ENCODE measurements around the gene NRG3.

NRG3 gene

DNA sequence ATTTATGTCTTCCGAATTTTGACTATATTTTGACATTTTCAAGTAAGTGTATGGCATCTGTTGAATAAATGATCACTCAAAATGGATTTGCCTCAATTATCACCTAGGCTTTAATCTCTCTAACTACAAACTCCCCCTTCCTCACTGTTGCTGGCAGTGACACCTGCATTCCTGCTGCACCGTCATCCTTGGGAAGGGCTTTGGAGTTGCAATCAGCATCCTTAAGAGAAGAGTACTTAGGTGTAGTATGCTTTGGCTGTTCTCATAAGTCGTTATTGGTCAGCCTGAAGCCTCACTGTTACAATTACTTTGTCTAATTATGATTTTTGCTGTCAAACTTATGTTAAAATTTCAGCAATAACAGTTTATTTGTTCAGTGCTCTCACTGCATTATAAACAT, 415.0 kb downstream of the NRG3 start:
- Histone ChIP-seq H3K4me2 (ENCODE audit: low read length) (no peak overlapping the region), H3K4me3 (ENCODE audit: low read length) (no peak overlapping the region), H3K27me3 (ENCODE audit: control insufficient read depth, insufficient read depth, low read length) (no peaks in the 10 kb centered on the region), H3K9ac (ENCODE audit: low read depth, low read length) (no peak overlapping the region), H3K4me1 (ENCODE audit: control insufficient read depth, insufficient read depth, low read length) (no peaks in the 10 kb centered on the region), H3K9me3 (replicated peaks; ENCODE audit: low read length) (peaks cover 3% of the 10 kb centered on the region), H3K36me3 (ENCODE audit: insufficient read depth, low read length) (no peaks in the 10 kb centered on the region)

- H3K4me2 ChIP-seq (ENCODE audit: low read length) = no peak overlapping the region
- no peaks in the 10 kb centered on the region for H3K27me3 ChIP-seq (ENCODE audit: control insufficient read depth, insufficient read depth, low read length)
- no peaks in the 10 kb centered on the region for H3K36me3 ChIP-seq (ENCODE audit: insufficient read depth, low read length)
- peaks cover 4% of the 10 kb centered on the region for H3K9me3 ChIP-seq (replicated peaks; ENCODE audit: low read length)
- H3K4me3 ChIP-seq (ENCODE audit: low read length) = no peak overlapping the region
- H3K9ac ChIP-seq (ENCODE audit: low read depth, low read length) = no peak overlapping the region
- H3K4me1 ChIP-seq (ENCODE audit: control insufficient read depth, insufficient read depth, low read length) = no peaks in the 10 kb centered on the region
These were observed 419.9 kb downstream of the NRG3 start for GRCh38 chr10:82294874-82295378.

- Histone ChIP-seq H3K27me3 (ENCODE audit: control insufficient read depth, insufficient read depth, low read length) (no peaks in the 10 kb centered on the region), H3K9me3 (replicated peaks; ENCODE audit: low read length) (no peaks in the 10 kb centered on the region), H3K36me3 (ENCODE audit: insufficient read depth, low read length) (no peaks in the 10 kb centered on the region), H3K4me3 (ENCODE audit: low read length) (no peak overlapping the region), H3K9ac (ENCODE audit: low read depth, low read length) (no peak overlapping the region), H3K4me2 (ENCODE audit: low read length) (no peak overlapping the region), H3K4me1 (ENCODE audit: control insufficient read depth, insufficient read depth, low read length) (no peaks in the 10 kb centered on the region)
These were observed 433.6 kb downstream of the NRG3 start for GRCh38 chr10:82308641-82309040.

DNA sequence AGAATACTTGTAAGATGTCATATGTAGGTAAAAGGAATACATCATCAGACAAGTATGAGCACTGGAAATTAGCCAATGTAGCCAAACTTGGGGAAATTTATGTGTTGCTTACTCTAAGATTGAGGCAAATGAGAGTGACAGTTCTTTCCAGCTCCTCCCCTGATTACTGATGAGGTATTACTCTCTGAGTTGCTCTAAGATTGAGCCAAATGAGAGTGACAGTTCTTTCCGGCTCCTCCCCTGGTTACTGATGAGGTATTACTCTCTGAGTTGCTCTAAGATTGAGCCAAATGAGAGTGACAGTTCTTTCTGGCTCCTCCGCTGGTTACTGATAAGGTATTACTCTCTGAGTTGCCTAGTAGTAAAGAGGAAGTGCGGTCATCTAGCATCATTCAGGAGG, 435.8 kb downstream of the NRG3 start:
- Histone ChIP-seq H3K4me3 (ENCODE audit: low read length) (no peak overlapping the region), H3K4me1 (ENCODE audit: control insufficient read depth, insufficient read depth, low read length) (no peaks in the 10 kb centered on the region), H3K9ac (ENCODE audit: low read depth, low read length) (no peak overlapping the region)

DNA sequence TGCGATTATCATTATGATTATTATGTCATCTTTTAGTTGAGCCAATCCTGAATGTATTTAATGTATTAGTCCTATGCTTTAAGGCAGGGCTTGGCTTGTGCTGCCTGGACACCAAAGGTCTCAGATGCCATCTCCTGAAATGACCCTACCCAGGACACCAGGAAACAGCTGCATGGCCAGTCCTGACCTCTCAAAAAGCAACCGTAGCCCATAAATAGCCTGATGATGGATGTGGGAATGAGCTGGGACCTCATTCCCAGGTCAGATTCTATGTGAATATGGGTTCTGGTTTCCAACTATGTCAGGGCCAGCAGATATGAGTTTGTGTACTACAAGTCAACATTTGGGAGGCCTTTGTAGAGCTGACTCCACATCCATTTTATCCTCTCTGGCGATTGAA, 438.4 kb downstream of the NRG3 start:
- H3K9ac ChIP-seq (ENCODE audit: low read depth, low read length) = no peak overlapping the region
- no peaks in the 10 kb centered on the region for H3K9me3 ChIP-seq (replicated peaks; ENCODE audit: low read length)
- H3K4me2 ChIP-seq (ENCODE audit: low read length) = no peak overlapping the region
- no peak overlapping the region for H3K4me3 ChIP-seq (ENCODE audit: low read length)
- no peaks in the 10 kb centered on the region for H3K27me3 ChIP-seq (ENCODE audit: control insufficient read depth, insufficient read depth, low read length)
- no peaks in the 10 kb centered on the region for H3K36me3 ChIP-seq (ENCODE audit: insufficient read depth, low read length)
- H3K4me1 ChIP-seq (ENCODE audit: control insufficient read depth, insufficient read depth, low read length) = no peaks in the 10 kb centered on the region

More for the DNA sequence above, 435.8 kb downstream of the NRG3 start:
- H3K4me2 ChIP-seq (ENCODE audit: low read length) = no peak overlapping the region
- no peaks in the 10 kb centered on the region for H3K27me3 ChIP-seq (ENCODE audit: control insufficient read depth, insufficient read depth, low read length)
- no peaks in the 10 kb centered on the region for H3K36me3 ChIP-seq (ENCODE audit: insufficient read depth, low read length)
- no peaks in the 10 kb centered on the region for H3K9me3 ChIP-seq (replicated peaks; ENCODE audit: low read length)

DNA sequence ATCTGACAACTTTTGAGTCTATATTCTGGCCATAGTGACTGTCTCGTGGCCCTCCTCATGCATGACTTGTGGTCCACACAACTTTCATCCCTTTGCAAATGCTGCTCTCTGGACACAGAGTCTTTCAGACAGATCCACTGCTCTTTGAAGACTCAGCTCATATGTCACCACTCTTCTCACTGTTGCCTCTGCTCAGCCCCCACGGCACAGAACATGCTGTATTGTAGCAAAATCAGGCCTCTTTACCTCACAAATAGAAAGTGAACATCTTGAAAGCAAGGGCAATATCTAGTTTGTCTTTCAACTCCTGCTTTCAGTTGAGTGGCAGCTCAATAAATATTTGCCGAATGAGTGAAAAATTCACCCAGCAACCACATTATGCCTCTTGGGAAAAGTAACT, 443.5 kb downstream of the NRG3 start:
- H3K9me3 ChIP-seq (replicated peaks; ENCODE audit: low read length) = no peaks in the 10 kb centered on the region
- H3K4me2 ChIP-seq (ENCODE audit: low read length) = no peak overlapping the region
- no peaks in the 10 kb centered on the region for H3K4me1 ChIP-seq (ENCODE audit: control insufficient read depth, insufficient read depth, low read length)
- H3K36me3 ChIP-seq (ENCODE audit: insufficient read depth, low read length) = no peaks in the 10 kb centered on the region
- no peaks in the 10 kb centered on the region for H3K27me3 ChIP-seq (ENCODE audit: control insufficient read depth, insufficient read depth, low read length)
- H3K9ac ChIP-seq (ENCODE audit: low read depth, low read length) = no peak overlapping the region
- H3K4me3 ChIP-seq (ENCODE audit: low read length) = no peak overlapping the region

- Histone ChIP-seq H3K9me3 (replicated peaks; ENCODE audit: low read length) (no peaks in the 10 kb centered on the region), H3K36me3 (ENCODE audit: insufficient read depth, low read length) (no peaks in the 10 kb centered on the region), H3K27me3 (ENCODE audit: control insufficient read depth, insufficient read depth, low read length) (no peaks in the 10 kb centered on the region), H3K4me3 (ENCODE audit: low read length) (no peak overlapping the region), H3K4me2 (ENCODE audit: low read length) (no peak overlapping the region), H3K4me1 (ENCODE audit: control insufficient read depth, insufficient read depth, low read length) (no peaks in the 10 kb centered on the region), H3K9ac (ENCODE audit: low read depth, low read length) (no peak overlapping the region)
These were observed 444.1 kb downstream of the NRG3 start for GRCh38 chr10:82319074-82319473.

DNA sequence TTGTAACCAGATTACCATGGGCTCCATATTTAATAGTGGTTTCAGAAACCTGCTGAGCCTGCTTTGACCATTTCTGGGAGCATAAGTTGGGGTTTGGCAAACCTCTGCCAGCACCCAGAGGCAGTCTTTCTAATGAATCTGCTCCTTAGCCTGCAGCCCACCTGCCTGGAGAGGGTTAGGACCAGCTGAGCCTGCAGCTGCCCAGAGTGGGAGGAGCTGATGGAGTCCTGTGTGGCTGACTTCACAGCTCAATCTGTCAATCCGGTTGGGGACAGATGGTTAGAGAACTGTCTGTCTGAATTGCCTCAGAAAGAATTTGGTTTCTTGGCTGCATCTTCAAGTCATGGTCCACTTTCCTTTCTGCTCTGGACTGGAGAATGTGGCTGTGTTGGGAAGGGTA, 444.6 kb downstream of the NRG3 start:
- Histone ChIP-seq H3K4me1 (ENCODE audit: control insufficient read depth, insufficient read depth, low read length) (no peaks in the 10 kb centered on the region), H3K4me3 (ENCODE audit: low read length) (no peak overlapping the region), H3K36me3 (ENCODE audit: insufficient read depth, low read length) (no peaks in the 10 kb centered on the region), H3K27me3 (ENCODE audit: control insufficient read depth, insufficient read depth, low read length) (no peaks in the 10 kb centered on the region), H3K9me3 (replicated peaks; ENCODE audit: low read length) (no peaks in the 10 kb centered on the region), H3K9ac (ENCODE audit: low read depth, low read length) (no peak overlapping the region), H3K4me2 (ENCODE audit: low read length) (no peak overlapping the region)

GRCh38 chr10:82321724-82322123, 446.7 kb downstream of the NRG3 start:
- H3K9ac ChIP-seq (ENCODE audit: low read depth, low read length) = no peak overlapping the region
- H3K36me3 ChIP-seq (ENCODE audit: insufficient read depth, low read length) = no peaks in the 10 kb centered on the region
- H3K9me3 ChIP-seq (replicated peaks; ENCODE audit: low read length) = no peaks in the 10 kb centered on the region
- no peak overlapping the region for H3K4me2 ChIP-seq (ENCODE audit: low read length)
- H3K4me1 ChIP-seq (ENCODE audit: control insufficient read depth, insufficient read depth, low read length) = no peaks in the 10 kb centered on the region
- H3K27me3 ChIP-seq (ENCODE audit: control insufficient read depth, insufficient read depth, low read length) = no peaks in the 10 kb centered on the region
- no peak overlapping the region for H3K4me3 ChIP-seq (ENCODE audit: low read length)

- Histone ChIP-seq H3K4me1 (ENCODE audit: control insufficient read depth, insufficient read depth, low read length) (no peaks in the 10 kb centered on the region), H3K36me3 (ENCODE audit: insufficient read depth, low read length) (no peaks in the 10 kb centered on the region), H3K4me2 (ENCODE audit: low read length) (no peak overlapping the region), H3K9me3 (replicated peaks; ENCODE audit: low read length) (no peaks in the 10 kb centered on the region), H3K4me3 (ENCODE audit: low read length) (no peak overlapping the region), H3K9ac (ENCODE audit: low read depth, low read length) (no peak overlapping the region), H3K27me3 (ENCODE audit: control insufficient read depth, insufficient read depth, low read length) (no peaks in the 10 kb centered on the region)
These were observed 456.7 kb downstream of the NRG3 start for GRCh38 chr10:82331716-82332115.

DNA sequence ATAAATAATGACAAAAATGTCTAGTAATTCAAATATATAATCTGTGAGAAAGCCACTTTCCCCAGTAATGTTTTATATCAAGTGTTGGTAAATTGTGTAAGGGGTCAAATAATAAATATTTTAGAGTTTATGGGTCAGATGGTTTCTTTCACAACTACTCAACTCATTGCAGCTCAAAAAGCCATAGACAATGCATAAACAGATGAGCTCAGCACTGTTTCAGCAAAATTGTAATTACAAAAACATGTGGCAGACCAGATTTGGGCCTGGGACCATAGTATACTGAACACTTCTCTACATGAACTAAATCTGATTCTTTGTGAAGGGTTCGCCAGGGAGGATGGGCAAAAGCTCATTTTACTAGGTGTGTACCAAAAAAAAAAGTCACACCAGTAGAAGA, 460.8 kb downstream of the NRG3 start:
- no peak overlapping the region for H3K4me2 ChIP-seq (ENCODE audit: low read length)
- no peaks in the 10 kb centered on the region for H3K4me1 ChIP-seq (ENCODE audit: control insufficient read depth, insufficient read depth, low read length)

DNA sequence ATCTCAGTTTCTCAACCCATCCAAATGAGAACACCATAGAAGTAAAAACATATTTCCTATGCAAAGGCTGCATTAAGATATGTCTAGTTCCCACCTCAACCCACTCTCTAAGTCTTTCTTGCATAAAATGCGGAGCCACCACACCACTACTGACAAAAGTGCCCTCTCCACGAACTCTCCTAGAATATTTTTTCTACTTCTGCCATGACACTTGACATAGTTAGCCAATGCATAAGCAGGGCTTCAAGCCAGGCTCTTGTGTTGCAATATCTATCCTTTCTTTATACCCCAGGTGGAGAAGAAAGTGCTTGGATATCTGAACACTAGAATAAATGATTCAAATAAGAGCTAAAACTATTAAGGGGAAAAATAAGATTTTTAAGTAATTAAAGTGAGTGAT, 465.2 kb downstream of the NRG3 start:
- Histone ChIP-seq H3K4me2 (ENCODE audit: low read length) (no peak overlapping the region), H3K4me1 (ENCODE audit: control insufficient read depth, insufficient read depth, low read length) (no peaks in the 10 kb centered on the region), H3K4me3 (ENCODE audit: low read length) (no peak overlapping the region), H3K9ac (ENCODE audit: low read depth, low read length) (no peak overlapping the region), H3K36me3 (ENCODE audit: insufficient read depth, low read length) (no peaks in the 10 kb centered on the region), H3K9me3 (replicated peaks; ENCODE audit: low read length) (no peaks in the 10 kb centered on the region), H3K27me3 (ENCODE audit: control insufficient read depth, insufficient read depth, low read length) (no peaks in the 10 kb centered on the region)

More for the DNA sequence above, 460.8 kb downstream of the NRG3 start:
- H3K4me3 ChIP-seq (ENCODE audit: low read length) = no peak overlapping the region
- H3K36me3 ChIP-seq (ENCODE audit: insufficient read depth, low read length) = no peaks in the 10 kb centered on the region
- no peaks in the 10 kb centered on the region for H3K9me3 ChIP-seq (replicated peaks; ENCODE audit: low read length)
- H3K9ac ChIP-seq (ENCODE audit: low read depth, low read length) = no peak overlapping the region
- no peaks in the 10 kb centered on the region for H3K27me3 ChIP-seq (ENCODE audit: control insufficient read depth, insufficient read depth, low read length)

Data from skeletal muscle satellite cell (primary cell).